Vagina (tissue), 2 donors: ENCODE data around the gene CFAP221. TPM values are rescaled to one million over a fixed set of nuclear protein-coding genes. Genes with fewer than 3 reads are reported as not detected.

Source experiments
- DNase-seq, 2 donors: peaks; one replicate each; pipeline ENCODE4 v3.0.0-alpha.2; 2017; ENCODE audit errors: extremely low spot score in 2 of 2
- H3K27ac ChIP-seq: fragments of 200-600 bp; sonication (generic); one replicate; pipeline ENCODE4 v1.5.1; 2019
- H3K27me3 ChIP-seq: fragments of 200-600 bp; sonication (generic); one replicate; pipeline ENCODE4 v1.5.1; 2019
- H3K36me3 ChIP-seq, 2 donors: fragments of 200-600 bp; sonication (generic); one replicate each; pipeline ENCODE4 v1.5.1; 2017 to 2019
- H3K4me1 ChIP-seq: fragments of 200-600 bp; sonication (generic); one replicate; pipeline ENCODE4 v1.5.1; 2019
- H3K4me3 ChIP-seq, 2 donors: fragments of 200-600 bp; sonication (generic); 1 replicate in 1 of 2; 2 replicates in 1 of 2; pipeline ENCODE4 v1.5.1; 2016 to 2019
- H3K9me3 ChIP-seq: fragments of 200-600 bp; sonication (generic); one replicate; pipeline ENCODE4 v1.5.1; 2019
- CTCF ChIP-seq, 3 experiments: fragments of 450-650 bp in 2 of 3; fragments of 200-600 bp in 1 of 3; sonication (generic) in 1 of 3; IDR thresholded peaks; one replicate each; pipeline ENCODE4 v1.5.1; 2017 to 2019; ENCODE audit warnings: antibody characterized with exemption in 3 of 3, mild to moderate bottlenecking in 2 of 3, moderate library complexity in 2 of 3
- POLR2A ChIP-seq, 2 donors: fragments of 450-650 bp; IDR thresholded peaks; one replicate each; pipeline ENCODE4 v1.6.1; 2017; ENCODE audit warnings: antibody characterized with exemption in 2 of 2, mild to moderate bottlenecking in 2 of 2, moderate library complexity in 2 of 2
- POLR2AphosphoS5 ChIP-seq, 2 donors: sonication (generic); formaldehyde crosslinking; IDR thresholded peaks; one replicate each; pipeline ENCODE4 v1.9.0; 2017; ENCODE audit warnings: antibody characterized with exemption in 2 of 2, mild to moderate bottlenecking in 2 of 2, low read depth in 1 of 2; ENCODE audit not compliant: insufficient read depth in 1 of 2
- intact Hi-C: fragments of 100-400 bp; cut with DNase I; formaldehyde crosslinking; loops from one replicate; pipeline ENCODE4 v1.15.1; 2023
- total RNA-seq: library from RNA; depleted of rRNA; stranded (reverse); fragments of >200 nt; gene quantifications from one replicate; pipeline ENCODE4 v1.2.3, GENCODE V29; 2016

CFAP221 gene
- total RNA-seq, 1 donor from 2014 or later, result 3.9 TPM

- no peak for DNase-seq
- intact Hi-C loops, result no loop called here
- H3K27me3 ChIP-seq, result no peaks in the 10 kb centered on the region
- H3K4me1 ChIP-seq, result no peaks in the 10 kb centered on the region
- no peak overlapping the region for H3K4me3 ChIP-seq
- no peak overlapping the region for H3K27ac ChIP-seq
- TF ChIP-seq POLR2AphosphoS5 (IDR thresholded peaks at IDR 0.05; ENCODE audit: insufficient read depth in 1 of 2, low read depth in 1 of 2), result no peak
- TF ChIP-seq POLR2A (IDR thresholded peaks at IDR 0.05), result no peak
- TF ChIP-seq CTCF (IDR thresholded peaks at IDR 0.05), result no peak
- H3K9me3 ChIP-seq, result no peaks in the 10 kb centered on the region
- no peaks in the 10 kb centered on the region for H3K36me3 ChIP-seq
Observed at GRCh38 chr2:119520696-119521432, 23.4 kb upstream of the CFAP221 start.

GRCh38 chr2:119521433-119522050, 22.7 kb upstream of the CFAP221 start:
- no peaks in the 10 kb centered on the region for H3K36me3 ChIP-seq
- no peaks in the 10 kb centered on the region for H3K4me1 ChIP-seq
- DNase-seq, result peak in 1 of 2 donors; percentile 37
- no peaks in the 10 kb centered on the region for H3K27me3 ChIP-seq
- H3K9me3 ChIP-seq, result no peaks in the 10 kb centered on the region
- H3K4me3 ChIP-seq, result no peak overlapping the region
- H3K27ac ChIP-seq, result no peak overlapping the region
- TF ChIP-seq POLR2AphosphoS5 (IDR thresholded peaks at IDR 0.05; ENCODE audit: insufficient read depth in 1 of 2, low read depth in 1 of 2), result no peak
- TF ChIP-seq CTCF (IDR thresholded peaks at IDR 0.05), result no peak
- no peak for TF ChIP-seq POLR2A (IDR thresholded peaks at IDR 0.05)
- intact Hi-C loops, result no loop called here

GRCh38 chr2:119522671-119523070, 21.6 kb upstream of the CFAP221 start:
- no peaks in the 10 kb centered on the region for H3K9me3 ChIP-seq
- intact Hi-C loops, result no loop called here
- no peaks in the 10 kb centered on the region for H3K4me1 ChIP-seq
- H3K27ac ChIP-seq, result no peak overlapping the region
- no peak overlapping the region for H3K4me3 ChIP-seq
- DNase-seq, result peak in 1 of 2 donors; percentile 65
- TF ChIP-seq CTCF (IDR thresholded peaks at IDR 0.05) (no peak), POLR2A (IDR thresholded peaks at IDR 0.05) (no peak), POLR2AphosphoS5 (IDR thresholded peaks at IDR 0.05; ENCODE audit: insufficient read depth in 1 of 2, low read depth in 1 of 2) (no peak)
- H3K27me3 ChIP-seq, result no peaks in the 10 kb centered on the region
- H3K36me3 ChIP-seq, result no peaks in the 10 kb centered on the region

- Histone ChIP-seq H3K4me1 (no peaks in the 10 kb centered on the region), H3K36me3 (no peaks in the 10 kb centered on the region), H3K27ac (no peak overlapping the region), H3K4me3 (no peak overlapping the region), H3K27me3 (no peaks in the 10 kb centered on the region), H3K9me3 (no peaks in the 10 kb centered on the region)
- DNase-seq, result no peak
- intact Hi-C loops, result no loop called here
- TF ChIP-seq POLR2A (IDR thresholded peaks at IDR 0.05) (no peak), CTCF (IDR thresholded peaks at IDR 0.05) (no peak), POLR2AphosphoS5 (IDR thresholded peaks at IDR 0.05; ENCODE audit: insufficient read depth in 1 of 2, low read depth in 1 of 2) (no peak)
Observed at GRCh38 chr2:119523383-119523951, 20.8 kb upstream of the CFAP221 start.
